Right renal pelvis (tissue), 4 donors: ENCODE measurements around the gene TIA1. TPM values are rescaled to one million over a fixed set of nuclear protein-coding genes. Genes with fewer than 3 reads are reported as not detected.

Experiments
- DNase-seq, 4 donors: peaks; one replicate each; pipeline ENCODE4 v3.0.0-alpha.2; 2013; ENCODE audit warnings: low read depth in 4 of 4, low spot score in 3 of 4, missing footprints in 1 of 4
- polyA plus RNA-seq, 4 donors: library from polyadenylated mRNA; unstranded; fragments of 120-200 nt; gene quantifications; one replicate each; pipeline ENCODE4 v1.2.1, GENCODE V29; 2013; ENCODE audit not compliant: insufficient read length in 4 of 4

Gene TIA1
- polyA plus RNA-seq, 4 donors: 423 to 519 (median 492) TPM

GRCh38 chr2:70161069-70161534 is 87.3 kb downstream of the TIA1 start:
- no peak for DNase-seq

- DNase-seq: no peak
Measured at GRCh38 chr2:70160545-70160944, 87.9 kb downstream of the TIA1 start.

Other genes with a start within 250 kb of the TIA1 start
- gene PCBP1, start 161.2 kb downstream of the TIA1 start, polyA plus RNA-seq: 100 to 1,000 TPM; 298 to 339 (median 319) TPM
- 10 to 100 TPM; 14.2 to 19.4 (median 16.4) TPM for gene C2orf42, start 57.6 kb downstream of the TIA1 start, polyA plus RNA-seq
- gene PCYOX1, start 9.5 kb upstream of the TIA1 start, polyA plus RNA-seq: 10 to 100 TPM; 75.9 to 96.9 (median 88.6) TPM
- gene SNRPG, start 45.1 kb upstream of the TIA1 start, polyA plus RNA-seq: 100 to 1,000 TPM; 131 to 147 (median 133) TPM
- 10 to 100 TPM; 71.1 to 79.9 (median 76.1) TPM for gene FAM136A, start 53.4 kb upstream of the TIA1 start, polyA plus RNA-seq